Amniotic epithelial cell (primary cell): ENCODE results near the gene TNFRSF1B.
A peak's percentile ranks its signal among the peaks of the same experiment; 100 is the strongest.

Experiments used
- DNase-seq: peaks from one replicate; pipeline ENCODE4 v3.0.0-alpha.2; 2010; ENCODE audit warnings: low read depth

The TNFRSF1B gene

DNA sequence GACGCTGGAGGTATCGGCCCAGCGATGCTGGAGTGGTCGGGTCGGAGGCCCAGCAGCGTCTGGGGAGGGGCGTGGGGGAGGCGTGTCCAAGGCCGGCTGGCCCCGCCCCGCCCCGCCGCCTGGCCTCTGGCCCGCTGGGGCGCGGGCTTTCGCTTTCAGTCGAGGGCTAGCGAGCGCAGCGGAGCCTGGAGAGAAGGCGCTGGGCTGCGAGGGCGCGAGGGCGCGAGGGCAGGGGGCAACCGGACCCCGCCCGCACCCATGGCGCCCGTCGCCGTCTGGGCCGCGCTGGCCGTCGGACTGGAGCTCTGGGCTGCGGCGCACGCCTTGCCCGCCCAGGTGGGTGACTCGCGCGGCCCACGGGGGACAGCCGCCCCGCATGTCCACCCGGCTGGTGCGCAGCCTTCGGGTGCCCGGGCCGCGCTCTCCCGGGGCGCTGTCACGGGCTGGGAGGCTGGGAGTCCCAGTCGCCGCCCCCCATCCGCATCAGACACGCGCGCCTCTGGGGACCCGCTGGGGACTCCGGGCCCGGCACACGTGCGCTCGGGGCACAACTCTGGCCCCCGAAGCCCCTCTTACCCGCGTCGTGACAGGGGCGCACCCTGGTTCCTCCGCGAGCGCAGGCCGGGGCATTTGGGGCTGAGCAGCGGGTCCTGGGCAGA is at the start of gene TNFRSF1B:
Gene TNFRSF1B, plus strand, starts transcription at position 158 of the 659 bp plus-strand sequence. Its CDS starts 101 bp downstream, at position 259.
- no peak for DNase-seq

DNA sequence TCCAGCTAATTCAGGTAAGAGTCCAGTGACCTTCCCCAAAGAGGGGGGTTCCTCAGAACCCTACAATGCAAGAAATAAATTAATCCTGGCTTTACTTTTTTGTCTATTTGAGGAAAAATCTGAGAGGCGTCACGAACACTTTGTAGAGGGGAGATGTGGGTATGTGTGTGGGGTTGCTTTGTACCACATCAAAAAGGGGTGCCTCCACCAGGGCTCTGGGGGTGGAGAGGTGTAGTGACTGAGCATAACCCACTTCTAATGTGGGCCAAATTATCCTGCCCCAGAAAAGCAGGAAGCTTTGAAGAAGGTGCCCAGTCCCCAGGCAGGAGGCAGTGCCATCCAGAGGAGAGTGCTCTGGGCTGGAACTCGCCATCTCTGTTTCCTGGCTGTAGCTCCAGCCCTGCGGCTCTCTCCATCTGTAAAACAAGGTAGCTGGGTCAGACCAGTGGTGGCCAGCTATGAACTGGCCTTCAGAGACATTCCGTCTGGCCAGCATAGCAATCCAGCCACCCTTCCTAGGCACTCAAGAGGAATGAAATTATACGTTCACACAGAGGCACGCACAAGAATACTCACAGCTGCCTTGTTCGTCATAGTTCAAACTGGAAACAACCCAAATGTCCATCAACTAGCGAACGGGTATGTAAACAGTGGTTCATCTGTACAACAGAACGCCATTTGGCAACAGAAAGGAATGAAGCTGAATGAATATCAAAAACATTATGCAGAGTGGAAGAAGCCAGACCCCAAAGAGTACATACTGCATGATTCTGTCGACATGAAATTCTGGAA is 45.4 kb upstream of the TNFRSF1B start:
- DNase-seq = peak; percentile 79

DNA sequence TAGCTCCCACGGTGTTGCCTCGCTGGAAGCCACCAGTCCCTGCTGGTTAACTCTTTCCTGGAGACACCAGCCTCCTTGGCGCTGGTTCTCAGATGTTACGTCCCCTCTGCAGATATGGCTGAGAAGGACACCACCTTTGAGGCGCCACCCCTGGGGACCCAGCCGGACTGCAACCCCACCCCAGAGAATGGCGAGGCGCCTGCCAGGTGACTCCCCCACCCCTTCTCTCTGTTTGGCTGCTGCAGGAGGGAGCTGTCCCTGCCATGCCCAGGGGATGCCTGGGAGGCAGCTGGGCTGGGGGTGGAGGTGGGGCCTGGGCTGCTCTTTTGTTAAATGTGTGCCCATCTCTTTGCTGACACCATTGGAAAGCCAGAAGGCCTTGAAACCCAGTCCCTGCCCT is 43.6 kb upstream of the TNFRSF1B start:
- DNase-seq = no peak

DNA sequence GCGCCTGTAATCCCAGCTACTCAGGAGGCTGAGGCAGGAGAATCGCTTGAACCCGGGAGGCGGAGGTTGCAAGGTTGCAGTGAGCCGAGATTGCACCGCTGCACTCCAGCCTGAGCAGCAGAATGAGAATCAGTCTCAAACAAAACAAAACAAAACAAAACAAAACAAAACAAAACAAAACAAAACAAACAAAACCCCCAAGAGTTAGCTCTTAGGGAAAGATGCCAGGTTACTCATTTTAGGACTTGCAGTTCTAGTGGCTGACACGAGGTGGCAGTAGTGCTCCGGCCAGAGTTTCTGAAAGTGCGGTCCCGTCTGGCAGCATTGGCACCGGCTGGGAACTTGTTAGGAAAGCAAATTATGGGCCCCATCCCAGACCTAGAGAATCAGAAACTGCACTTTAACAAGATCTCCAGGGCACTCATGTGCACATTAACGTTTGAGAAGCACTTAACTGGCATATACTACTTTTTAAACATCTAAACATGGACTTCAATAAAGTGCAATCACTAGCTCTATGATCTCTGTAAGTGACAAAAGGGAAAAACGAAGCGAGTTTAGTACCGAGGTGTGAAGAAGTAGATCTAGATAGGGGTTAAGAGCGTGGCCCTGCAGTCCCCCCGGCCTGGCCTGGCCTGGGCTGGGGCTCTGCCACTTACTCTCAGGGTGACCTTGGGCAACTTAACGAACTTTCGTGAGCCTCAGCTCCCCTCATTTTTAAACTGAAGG is 41.9 kb upstream of the TNFRSF1B start:
- peak; percentile 47 for DNase-seq

DNA sequence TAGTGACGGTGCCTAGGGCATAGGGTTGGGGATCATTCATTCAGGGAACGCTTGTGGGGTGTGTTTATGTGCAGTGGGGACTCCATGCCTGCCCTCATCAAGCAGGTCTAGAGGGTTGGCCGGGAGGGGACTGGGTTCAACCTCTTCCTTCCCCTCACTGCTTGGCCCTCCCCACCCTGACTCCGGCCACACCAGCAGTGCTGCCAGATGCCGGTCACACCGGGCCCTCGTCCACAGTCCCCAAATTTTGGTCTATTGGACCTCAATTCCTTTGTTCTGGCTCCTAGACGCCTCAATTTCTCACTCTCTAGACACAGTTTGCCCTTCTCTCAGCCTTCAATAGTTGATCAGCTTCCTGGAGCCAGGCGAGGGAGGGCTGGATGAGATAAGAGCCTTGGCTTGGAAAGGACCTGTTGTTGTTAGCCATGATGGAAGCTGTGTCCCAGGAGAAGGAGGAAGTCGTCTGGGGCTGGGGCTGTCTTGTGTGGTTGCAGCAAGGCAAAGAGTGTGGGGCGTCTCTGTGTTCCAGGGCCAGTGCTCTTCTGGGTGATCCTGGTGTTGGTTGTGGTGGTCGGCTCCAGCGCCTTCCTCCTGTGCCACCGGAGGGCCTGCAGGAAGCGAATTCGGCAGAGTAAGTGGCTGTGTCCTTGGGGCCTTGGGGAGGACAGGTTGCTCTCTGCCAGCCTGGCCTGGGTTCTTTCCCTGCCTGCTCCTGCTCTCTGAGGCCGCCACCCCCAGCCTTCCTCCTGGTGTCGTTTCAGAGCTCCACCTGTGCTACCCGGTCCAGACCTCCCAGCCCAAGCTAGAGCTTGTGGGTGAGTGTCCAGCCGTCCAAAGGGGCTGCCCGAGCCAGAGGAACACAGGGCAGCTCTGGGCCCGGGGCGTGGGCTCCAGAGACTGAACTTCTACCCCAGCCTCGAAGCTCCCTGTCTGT is 41.1 kb upstream of the TNFRSF1B start:
- DNase-seq = no peak

DNA sequence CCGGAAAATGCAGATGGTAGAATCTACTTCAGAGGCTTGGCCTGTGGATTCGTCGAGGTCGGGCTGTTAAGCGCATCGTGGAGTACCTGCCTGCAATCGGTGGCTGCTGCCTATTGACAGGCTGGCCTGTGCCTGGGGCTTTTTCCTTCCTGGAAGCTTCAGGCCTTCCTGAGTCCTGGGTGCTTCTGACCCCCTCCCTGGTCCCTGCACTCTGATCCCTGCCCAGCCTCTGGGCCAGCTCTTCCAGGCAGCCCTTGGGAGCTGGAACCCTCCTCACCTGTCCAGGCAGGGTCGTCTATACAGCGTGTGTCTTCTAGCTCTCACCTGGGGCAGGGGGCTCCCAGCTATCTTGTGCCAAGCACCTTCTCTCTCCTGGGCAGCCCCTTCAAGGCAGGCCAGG is 40.0 kb upstream of the TNFRSF1B start:
- DNase-seq = no peak

DNA sequence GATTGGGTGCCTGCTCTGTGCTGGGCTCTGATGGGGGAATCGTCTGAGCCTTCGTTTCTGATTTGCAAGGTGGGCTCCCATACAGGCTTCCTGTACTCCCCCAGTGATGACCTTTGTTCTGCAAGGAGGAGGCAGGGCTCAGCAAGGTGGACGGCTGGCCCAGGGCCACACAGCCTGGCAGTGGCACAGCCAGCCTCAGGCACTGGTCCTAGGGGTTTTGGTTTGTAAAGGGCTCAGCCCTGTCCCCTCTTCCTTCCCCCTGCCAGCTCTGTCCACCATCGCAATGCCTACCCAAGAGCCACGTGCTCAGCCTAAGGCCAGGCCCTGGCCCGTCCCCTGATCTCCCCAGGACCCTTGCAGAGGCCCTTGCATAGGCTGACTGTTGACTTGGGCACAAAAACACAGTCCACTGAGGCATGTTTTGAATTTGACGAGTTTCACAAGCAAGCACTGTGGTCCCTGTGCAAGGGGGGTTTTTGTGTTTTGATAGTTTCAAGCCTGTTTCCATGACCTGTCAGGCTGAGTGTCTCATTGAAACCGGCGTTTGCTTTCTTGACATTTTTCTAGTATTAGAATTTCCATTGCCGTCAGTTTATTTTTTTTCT is 39.5 kb upstream of the TNFRSF1B start:
- DNase-seq = no peak

DNA sequence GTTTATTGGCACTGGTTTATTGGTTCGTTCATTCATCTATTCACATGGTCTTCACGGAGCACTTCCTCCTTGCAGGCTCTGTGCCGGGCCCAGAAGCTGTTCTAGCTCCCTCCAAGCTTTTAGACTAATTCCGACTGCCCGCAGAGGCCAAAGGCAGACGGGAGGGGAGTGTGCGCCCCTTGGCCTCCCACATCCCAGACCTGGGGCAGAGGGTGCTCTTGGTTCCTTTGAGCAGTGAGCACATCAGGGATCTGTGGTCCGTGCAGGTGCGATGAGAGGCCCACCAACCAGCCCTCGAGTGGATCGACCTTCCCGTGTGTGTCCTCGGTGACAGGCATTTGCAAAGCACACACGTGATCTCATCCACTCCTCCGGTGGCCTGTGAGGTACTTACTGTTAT is 38.7 kb upstream of the TNFRSF1B start:
- no peak for DNase-seq

DNA sequence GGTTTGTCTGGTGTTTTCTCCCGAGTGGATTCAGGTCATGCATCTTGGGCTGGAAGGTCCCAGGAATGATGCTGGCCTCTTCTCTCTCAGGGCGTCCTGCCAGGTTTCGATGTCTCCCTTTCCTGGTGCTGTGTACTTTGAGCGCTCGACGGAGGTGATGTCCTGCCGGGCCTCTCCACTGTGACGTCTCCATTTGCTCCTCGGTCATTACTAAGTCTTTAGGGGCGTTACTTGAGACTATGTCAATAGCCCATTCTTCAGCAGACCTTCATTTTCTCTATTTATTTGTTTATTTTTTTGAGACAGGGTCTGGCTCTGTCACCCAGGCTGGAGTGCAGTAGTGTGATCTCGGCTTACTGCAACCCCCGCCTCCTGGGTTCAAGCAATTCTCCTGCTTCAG is 37.2 kb upstream of the TNFRSF1B start:
- no peak for DNase-seq

DNA sequence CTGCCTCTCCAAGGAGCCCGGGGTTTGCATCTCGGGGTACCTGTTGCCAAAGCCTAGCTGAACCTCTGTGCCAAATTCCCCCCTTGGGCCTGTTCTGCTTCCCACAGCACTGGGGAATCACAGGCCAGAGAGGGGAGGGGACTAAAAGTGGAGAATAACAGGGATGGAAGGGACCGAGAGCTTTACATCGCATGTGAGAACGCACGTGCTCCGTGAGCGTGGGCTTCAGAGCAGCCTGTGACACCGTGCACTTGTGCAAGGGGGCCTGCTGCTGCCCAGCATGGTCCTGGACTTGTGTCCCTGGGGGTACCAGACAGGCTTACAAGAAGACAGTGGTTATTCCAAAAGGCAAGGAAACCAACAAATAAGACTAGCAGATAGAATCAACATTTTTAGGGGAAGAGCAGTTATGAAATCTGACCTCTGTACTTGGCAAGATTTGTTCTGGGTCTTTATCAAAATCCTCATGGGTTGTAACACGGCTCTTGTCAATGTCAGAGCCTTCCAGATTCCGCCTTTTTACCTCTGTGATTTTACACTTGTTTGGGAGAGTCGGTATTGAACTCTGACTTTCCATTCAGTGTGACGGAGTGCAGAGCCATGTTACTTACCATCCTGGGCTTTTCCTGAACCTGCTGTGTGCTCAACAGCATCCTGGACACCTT is 36.2 kb upstream of the TNFRSF1B start:
- DNase-seq = no peak

DNA sequence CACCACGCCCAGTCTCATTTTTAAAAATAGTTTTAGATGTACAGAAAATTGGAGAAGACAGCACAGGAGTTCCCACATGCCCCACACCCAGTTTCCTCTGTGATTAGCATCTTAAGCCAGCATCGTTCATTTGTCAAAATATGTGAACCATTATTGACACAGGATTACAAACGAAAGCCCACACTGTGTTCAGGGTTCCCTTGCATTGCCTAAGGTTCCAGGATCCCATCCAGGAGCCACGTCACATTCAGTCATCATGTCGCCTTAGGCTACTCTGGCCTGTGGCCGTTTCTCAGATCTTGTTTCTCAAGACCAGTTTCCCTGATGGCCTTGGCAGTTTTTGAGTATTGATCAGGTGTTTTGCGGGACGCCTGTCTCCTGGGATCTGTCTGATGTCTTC is 34.7 kb upstream of the TNFRSF1B start:
- no peak for DNase-seq

DNA sequence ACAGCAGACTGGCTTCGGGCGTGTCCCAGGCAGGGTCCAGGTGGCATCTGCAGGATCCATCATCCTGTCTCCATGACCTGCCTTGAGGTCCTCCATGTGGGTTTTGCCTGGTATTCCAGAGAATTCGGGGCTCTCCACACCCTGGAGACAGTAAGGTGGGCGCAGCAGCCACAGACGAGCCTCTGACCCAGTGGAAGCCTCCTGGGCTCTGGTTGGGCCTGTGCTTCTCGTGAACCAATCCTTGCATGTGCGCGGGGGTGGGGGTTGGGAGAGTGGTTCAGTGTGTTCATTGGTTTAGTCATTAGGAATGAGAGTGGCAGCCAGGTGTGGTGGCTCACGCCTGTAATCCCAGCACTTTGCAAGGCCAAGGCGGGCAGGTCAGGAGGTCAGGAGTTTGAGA is 32.1 kb upstream of the TNFRSF1B start:
- no peak for DNase-seq

DNA sequence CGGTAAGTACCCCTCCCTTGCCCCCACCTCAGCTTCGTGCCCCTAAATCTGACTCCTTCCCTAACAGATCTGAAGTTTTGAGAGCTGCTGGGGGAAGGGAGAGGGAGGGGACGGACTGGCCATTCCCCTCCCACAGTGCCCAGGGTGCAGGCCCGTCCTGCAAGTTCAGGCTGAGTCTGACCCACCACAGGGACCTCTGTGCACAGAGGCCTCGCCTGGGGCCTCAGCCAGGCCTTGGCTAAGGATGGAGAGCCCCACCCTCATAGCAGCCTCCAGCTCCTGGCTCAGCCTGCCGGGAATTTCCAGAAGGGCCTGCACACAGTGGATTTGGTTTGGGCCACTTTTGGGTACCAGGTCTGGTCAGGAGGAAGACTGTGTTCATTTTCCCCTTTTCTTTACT is 31.2 kb upstream of the TNFRSF1B start:
- DNase-seq = no peak

DNA sequence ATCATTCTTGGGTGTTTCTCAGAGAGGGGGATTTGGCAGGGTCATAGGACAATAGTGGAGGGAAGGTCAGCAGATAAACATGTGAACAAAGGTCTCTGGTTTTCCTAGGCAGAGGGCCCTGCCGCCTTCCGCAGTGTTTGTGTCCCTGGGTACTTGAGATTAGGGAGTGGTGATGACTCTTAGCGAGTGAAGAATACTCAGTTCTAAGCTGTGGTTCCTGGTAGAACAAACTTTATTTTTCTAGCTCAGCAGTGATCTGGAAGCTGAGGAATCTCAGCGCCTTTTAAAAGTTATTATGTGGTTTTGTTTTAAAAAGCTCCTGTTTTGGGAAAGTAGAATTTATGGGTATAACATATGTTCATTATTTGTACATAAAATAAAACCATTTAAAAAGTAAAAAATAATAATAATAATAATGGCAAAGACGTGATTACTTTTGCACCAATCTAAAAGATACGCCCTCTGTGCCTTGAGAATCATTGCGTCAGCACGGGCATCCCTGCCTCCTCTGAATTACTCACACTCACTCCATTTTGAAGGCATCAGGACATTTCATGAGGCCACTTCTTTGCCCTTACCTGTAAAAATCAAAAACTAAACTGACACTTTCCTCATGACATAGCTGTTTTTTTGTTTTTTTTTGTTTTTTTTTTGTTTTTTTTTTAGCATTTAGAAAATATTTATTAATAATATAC is 29.7 kb upstream of the TNFRSF1B start:
- DNase-seq = peak; percentile 25

DNA sequence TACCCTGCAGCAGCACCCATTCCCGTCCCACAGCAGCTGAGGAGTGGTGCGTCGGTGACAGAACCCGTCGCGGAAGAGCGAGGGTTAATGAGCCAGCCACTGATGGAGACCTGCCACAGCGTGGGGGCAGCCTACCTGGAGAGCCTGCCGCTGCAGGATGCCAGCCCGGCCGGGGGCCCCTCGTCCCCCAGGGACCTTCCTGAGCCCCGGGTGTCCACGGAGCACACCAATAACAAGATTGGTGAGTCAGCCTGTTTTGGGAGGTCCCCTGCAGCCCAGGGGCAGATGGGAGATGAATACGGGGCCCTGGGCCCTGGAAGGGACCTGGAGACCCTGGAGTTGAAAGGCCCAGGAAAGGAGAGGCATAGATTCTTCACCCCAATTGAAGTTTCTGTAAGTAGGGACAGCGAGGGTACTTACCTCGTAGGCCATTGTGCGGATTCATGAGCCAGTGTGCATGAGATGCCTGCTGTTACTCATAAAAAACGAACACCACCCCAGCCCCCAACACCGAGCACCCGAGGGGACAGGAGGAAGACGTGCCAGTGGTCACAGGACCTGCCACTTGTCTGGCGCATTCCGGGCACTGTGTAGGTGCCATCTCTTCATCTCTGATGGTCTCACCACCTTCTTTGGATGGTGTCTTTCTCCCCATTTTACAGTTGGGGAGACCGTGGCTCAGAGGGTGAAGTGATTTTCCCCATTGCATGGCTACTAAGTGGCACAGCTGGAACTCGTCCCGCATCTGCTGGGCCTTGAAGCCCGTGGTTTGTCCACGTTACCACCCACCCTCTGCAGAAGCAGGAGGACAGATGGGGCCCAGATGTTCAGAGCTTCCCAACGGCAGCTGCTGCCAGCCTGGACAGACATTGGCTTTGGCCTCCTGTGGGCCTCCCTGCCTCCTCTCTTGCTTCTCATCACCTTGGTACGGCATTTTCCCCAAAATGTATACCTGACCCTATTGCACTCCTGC is 28.3 kb upstream of the TNFRSF1B start:
- no peak for DNase-seq

DNA sequence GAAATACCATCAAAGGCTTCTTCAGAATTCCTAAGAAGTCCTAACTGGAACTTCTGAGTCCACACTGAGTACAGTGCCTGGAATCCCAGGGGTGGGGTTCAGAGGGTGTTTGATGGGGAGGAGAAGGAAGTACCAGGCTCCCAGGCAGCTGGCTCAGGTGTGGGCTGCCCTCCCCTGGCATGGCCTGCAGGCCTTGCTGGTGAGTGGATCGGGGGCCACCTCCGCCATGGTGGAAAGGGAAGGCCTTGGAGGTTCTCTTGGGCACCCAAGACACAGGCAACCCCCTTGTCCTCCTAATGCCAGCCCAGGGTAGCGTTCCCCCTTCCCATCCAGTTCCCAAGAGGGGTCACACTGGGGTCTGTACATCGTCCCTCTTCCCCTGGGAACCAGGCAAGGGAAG is 26.8 kb upstream of the TNFRSF1B start:
- no peak for DNase-seq

DNA sequence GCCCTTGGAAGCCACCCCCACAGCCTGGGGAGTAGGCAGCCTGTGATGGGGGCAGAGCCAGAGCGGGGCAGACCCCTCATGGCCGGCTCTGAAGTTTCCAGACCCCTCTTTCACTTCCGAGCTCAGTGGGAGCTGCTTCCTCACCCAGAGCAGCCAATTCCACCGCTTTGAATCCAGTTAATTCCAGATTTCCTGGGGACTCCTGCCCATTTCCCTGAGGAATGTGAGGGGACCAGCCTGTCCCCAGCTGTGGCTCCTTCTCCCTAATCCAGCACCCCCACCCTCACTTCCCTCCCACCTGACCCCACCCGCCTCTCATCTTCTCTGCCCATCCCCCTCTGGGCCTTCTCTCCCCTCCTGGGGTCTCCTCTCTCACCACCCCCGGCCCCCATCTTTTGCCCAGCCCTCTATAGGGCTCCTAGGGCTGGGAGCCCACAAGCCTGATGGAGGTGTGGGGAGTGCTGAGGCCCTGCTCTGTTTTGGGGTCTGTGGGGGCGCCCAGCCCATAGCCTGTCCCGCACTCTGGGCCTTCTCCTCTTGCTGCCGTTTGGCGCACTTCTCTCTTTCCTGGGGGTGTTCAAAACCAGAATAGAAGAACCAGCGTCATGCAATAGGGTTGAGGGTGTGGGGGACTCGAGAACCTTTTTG is 26.2 kb upstream of the TNFRSF1B start:
- no peak for DNase-seq

DNA sequence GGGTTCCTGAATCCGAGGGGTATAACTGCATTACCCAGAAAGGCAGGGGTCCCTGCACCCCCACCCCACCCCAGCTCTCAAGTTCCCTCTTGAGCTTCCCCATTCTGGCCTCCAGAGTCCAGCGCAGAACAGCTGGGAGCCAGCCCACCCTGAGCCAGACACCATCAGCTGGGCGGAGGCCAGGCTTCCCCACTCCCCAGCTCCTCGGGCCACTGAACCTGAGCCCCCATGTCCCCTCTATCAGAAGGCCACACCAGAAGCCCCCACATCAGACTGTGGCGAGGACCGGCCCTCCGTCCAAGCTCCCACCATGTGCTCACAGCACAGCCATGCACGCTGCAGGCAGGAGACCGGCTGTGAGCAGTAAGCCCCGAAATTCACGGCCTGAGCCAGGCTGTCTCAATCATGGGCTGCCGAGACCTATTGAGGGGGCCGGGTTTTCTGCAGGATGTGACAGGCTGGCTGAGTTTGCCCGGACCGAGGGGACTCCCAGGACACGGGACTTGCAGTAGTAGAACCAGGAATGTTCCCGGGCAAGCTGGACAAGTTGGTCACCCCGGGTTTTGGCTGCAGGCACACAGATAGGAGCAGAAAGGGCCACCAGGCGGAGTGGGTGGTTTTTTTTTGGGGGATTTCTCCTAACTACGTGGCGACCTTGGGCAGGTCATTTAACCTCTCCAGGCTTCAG is 25.5 kb upstream of the TNFRSF1B start:
- DNase-seq = no peak
